Hematopoietic multipotent progenitor cell treated with erythropoietin and hydrocortisone succinate and interleukin-3 and kit ligand, for 17 days (in vitro differentiated cells): Measurements from ENCODE around the gene CEP192.
"Not testable (repeated sequence)": the region's sequence is repeated elsewhere in the genome, so short reads cannot be mapped to it uniquely, and the experiment has no call there.

Source experiments
- DNase-seq: peaks from one replicate; pipeline ENCODE4 v3.0.0-alpha.2; 2015; ENCODE audit warnings: low spot score

Gene CEP192

GRCh38 chr18:13026583-13027270, 35.6 kb downstream of the CEP192 start:
- DNase-seq, result no peak

- DNase-seq, result no peak
Measured at GRCh38 chr18:13028869-13029268, 37.7 kb downstream of the CEP192 start.

GRCh38 chr18:13032173-13032572, 41.0 kb downstream of the CEP192 start:
- no peak for DNase-seq

DNA sequence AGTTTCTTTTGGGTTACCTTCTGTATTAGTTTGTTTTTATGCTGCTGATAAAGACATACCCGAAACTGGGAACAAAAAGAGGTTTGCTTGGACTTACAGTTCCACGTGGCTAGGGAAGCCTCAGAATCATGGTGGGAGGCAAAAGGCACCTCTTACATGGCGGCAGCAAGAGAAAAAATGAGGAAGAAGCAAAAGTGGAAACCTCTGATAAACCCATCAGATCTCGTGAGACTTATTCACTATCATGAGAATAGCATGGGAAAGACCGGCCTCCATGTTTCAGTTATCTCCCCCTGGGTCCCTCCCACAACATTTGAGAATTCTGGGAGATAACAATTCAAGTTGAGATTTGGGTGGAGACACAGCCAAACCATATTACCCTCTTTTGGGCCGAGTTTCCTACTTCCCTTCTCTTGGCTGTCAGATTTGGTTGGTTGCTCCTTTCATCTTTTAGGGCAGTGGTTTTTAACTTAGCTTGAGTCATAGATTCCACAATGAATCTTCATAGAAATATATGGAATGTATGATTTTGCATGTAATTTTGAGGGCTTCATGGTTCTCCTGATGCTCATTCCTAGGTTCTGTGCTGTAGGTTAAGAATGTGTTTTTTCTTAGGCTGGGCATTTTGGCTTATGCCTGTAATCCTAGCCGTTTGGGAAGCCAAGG, 44.2 kb downstream of the CEP192 start:
- no peak for DNase-seq

DNA sequence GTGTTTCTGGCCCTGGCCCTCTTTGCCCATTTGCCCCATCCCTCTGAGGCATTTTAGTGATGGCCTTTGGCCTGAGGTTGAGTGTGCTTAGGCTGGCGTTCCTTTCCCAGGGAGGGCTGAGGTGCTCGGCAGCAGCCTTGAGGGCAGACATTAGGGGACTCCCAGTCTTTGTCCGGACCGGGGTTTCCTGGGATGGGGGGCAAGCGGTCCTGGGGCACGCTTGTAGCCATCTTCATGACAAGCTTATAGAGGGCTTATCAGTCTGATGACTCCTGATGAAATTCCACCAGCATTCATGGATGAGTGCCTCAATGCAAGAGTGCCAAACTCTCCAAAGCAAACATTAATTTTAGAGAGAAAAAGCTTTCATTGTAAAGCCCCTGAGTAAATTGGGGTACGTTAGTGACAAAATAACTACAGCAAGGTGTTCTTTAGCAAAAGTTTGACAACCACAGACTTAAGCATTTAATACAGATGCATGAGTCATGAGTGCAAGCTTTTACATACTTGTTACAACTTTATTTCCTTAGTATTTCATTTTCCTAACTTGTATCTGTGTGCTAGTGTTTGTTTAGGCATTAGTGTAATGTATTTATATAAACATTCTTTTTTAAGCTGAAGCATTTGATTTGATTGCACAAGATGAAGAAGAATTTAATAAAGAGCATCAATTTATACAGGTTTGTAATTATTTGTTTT, 45.6 kb downstream of the CEP192 start:
- no peak for DNase-seq

DNA sequence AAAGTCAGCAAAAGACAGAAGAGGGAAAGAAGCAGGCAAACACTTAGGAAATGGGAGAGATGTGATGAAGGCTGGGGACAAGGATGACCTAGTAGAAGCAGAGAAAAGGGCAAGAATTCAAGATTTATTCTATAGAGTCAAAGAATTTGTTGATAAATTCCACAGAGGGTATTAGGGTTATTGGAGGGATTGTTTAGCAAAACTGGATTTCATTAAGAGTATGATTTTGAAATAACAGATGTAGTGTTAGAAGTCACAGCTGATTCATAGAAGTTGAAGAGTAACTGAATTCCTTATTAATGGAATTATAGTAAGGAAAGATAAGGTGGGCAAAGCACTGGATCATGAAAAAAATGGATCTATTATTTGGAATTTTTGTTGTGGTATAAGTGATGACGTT, 48.6 kb downstream of the CEP192 start:
- DNase-seq, result no peak

DNA sequence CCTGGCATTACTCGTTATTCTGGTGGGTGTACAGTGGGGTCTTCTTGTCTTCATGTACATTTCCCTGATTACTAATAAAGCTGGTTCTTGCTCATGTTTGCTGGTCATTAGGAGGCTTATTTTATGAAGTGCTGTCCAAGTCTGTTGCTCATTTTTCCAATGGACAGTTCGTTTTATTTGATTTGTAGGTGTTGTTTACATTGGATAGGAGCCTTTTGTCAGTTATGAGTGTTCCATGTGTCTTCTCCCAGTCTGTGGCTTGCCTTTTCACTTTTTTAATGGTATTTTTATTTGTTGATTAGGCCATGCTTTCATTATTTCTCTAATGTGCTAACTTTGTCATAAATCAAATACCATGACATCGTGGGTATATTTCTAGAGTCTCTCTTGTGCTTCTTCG, 51.9 kb downstream of the CEP192 start:
- no peak for DNase-seq

GRCh38 chr18:13048061-13048595, 57.0 kb downstream of the CEP192 start:
- no peak for DNase-seq

- DNase-seq, result no peak
Measured at GRCh38 chr18:13051159-13051558, 60.0 kb downstream of the CEP192 start.

DNA sequence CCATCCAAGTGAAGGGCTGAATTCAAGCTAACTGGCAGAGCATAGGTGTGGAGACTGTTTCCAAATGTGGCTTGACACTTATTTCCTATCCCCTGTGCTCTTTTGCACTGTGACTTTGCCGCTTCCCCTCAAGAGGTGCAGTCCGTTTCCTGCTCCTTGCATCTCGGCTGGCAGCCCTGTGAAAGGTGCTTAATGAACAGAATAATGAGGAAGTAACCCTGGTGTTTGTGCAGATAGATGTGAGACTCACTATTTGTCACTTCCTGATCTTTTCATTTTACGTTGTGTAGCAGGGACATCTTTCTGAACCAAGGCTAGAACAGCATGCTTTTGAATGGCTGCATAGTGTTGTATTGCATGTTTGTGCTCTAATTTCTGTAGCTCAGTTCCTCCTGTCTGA, 60.8 kb downstream of the CEP192 start:
- DNase-seq, result no peak

DNA sequence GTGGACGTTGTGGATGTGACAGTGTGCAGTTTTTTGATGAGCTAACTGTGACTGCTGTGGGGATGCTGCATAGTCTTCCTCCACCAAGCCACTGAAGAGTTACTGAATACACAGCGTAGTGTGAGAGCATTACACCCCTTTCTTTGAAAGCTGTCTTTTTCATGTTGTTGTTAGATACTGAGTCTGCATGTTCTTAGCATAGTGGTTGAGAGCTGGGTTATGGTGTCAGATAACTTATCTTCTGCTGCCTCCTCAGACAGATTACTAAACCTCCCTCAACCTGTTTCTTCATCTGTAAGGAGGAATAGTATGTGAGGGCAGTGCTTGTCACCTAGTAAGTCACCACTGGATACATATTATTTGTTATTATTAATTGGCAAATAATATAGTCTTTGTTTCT, 63.2 kb downstream of the CEP192 start:
- DNase-seq, result peak; percentile 35

- DNase-seq, result no peak
Measured at GRCh38 chr18:13061630-13062189, 70.5 kb downstream of the CEP192 start.

DNA sequence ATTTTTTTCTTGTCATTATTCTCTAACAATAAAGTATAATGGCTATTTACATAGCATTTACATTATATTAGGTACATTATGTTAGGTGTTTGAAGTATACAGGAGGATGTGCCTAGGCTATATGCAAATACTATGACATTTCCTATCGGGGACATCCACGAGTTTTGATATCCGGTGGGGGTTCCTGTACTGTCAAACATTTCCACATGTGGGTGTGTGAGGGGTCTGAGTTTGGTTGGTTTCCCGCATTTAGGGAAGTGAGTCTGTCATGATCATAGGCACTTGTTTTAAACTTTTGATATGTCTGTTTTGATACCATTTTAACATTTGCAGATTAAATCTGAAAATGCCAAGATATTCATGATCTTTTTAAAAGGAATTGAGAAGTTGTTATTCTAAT, 76.0 kb downstream of the CEP192 start:
- DNase-seq, result no peak

DNA sequence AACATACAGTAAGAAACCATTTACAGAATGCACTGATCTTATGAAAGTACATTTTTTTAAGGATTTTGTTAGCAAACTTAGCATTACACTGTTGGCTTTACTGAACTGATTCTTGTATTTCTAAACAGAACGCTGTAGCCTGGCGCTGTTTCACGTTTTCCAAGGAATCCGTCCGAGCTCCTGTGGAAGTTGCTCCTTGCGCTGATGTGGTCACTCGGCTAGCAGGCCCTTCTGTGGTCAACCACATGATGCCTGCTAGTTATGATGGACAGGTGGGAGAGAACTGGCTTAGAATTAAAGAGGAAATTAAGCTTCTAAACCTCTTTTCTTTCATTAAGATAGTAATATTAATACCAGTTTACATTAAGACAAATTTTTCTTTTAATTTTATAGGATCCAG, 76.8 kb downstream of the CEP192 start:
- no peak for DNase-seq

- DNase-seq, result no peak
Measured at GRCh38 chr18:13070460-13070859, 79.3 kb downstream of the CEP192 start.

DNA sequence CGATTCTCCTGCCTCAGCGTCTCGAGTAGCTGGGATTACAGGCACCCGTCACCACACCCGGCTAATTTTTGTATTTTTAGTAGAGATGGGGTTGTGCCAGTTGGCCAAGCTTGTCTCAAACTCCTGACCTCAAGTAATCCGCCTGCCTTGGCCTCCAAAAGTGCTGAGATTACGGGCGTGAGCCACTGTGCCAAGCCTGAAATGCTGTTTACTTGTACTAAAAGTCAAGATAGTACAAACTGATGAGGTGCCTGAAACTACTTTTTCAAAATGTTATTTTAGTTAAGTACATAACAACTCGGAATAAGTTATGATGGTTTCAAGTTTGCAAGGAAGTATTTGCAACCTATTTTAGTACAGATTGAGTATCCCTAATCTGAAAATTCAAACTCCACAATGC, 85.7 kb downstream of the CEP192 start:
- no peak for DNase-seq

DNA sequence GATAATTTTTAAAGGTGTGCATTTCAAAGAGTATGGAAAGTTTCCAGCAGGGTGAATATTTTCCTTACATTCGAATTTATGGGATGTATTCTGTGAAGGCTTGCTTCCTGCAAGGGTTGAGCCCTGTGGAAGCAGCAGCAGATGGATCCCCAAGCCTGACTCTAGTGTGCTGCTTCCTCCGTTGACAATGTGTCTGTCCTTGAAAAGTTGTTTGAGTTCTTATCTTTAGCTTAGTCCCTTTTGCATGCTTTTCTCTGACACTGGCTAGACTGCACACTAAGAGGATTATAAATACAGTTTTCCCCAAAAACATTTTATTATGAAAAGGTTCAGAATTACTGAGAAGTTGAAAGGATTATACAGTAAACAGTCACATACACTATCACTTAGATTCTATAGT, 86.3 kb downstream of the CEP192 start:
- no peak for DNase-seq

DNA sequence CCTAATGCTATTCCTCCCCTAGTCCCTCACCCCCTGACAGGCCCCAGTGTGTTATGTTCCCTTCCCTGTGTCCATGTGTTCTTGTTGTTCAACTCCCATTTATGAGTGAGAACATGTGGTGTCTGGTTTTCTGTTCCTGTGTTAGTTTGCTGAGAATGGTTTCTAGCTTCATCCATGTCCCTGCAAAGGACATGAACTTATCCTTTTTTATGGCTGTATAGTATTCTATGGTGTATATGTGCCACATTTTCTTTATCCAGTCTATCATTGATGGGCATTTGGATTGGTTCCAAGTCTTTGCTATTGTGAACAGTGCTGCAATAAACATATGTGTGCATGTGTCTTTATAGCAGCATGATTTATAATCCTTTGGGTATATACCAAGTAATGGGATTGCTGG, 86.9 kb downstream of the CEP192 start:
- DNase-seq, result not testable (repeated sequence)

GRCh38 chr18:13086906-13087305, 95.7 kb downstream of the CEP192 start:
- no peak for DNase-seq

GRCh38 chr18:13095466-13095865, 104.3 kb downstream of the CEP192 start:
- DNase-seq, result no peak

- DNase-seq, result no peak
Measured at GRCh38 chr18:13096232-13096631, 105.1 kb downstream of the CEP192 start.

DNA sequence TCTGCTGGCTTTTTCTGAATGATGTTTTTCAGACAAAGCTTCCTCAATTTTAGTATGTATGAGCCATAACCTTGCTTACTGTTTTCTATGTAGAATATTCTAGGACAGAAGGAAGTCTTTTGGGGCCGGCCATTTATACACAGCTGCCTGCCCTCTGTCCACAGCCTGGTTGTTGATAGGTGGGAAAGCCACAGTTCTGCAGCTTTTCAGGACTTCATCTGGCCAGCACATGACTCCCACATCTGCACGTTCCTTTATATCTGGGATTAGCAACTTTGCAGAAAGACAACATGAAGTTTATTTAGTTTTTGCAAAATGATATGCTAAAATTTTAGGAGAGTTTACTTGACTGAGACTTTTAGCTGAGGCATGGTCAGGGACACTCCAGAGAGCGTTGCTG, 105.6 kb downstream of the CEP192 start:
- no peak for DNase-seq

DNA sequence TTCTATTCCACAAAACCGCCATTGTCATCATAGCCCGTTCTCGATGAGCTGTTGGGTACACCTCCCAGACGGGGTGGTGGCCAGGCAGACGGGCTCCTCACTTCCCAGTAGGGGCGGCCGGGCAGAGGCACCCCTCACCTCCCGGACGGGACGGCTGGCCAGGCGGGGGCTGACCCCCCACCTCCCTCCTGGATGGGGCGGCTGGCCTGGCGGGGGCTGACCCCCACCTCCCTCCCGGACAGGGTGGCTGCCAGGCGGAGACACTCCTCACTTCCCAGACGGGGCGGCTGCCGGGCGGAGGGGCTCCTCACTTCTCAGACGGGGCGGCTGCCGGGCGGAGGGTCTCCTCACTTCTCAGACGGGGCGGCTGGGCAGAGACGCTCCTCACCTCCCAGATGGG, 106.9 kb downstream of the CEP192 start:
- DNase-seq, result not testable (repeated sequence)
